Medulla oblongata (tissue), 1 donor: Measurements from ENCODE around the gene COL19A1.
"Not testable (repeated sequence)": the region's sequence is repeated elsewhere in the genome, so short reads cannot be mapped to it uniquely, and the experiment has no call there.

Source experiments
- DNase-seq: peaks from one replicate; pipeline ENCODE4 v3.0.0-alpha.2; 2015; ENCODE audit errors: extremely low spot score

COL19A1 gene

GRCh38 chr6:69866351-69866769, at the start of gene COL19A1:
COL19A1 (plus strand) TSS chr6:69866556; CDS start chr6:69879568, 13,012 bp downstream.
- DNase-seq = peak; percentile 11

GRCh38 chr6:69816569-69816968, 49.8 kb upstream of the COL19A1 start:
- peak; percentile 32 for DNase-seq

- no peak for DNase-seq
Measured at GRCh38 chr6:69817358-69817757, 49.0 kb upstream of the COL19A1 start.

GRCh38 chr6:69818223-69818930, 48.0 kb upstream of the COL19A1 start:
- no peak for DNase-seq

GRCh38 chr6:69819138-69819537, 47.2 kb upstream of the COL19A1 start:
- no peak for DNase-seq

GRCh38 chr6:69820018-69820417, 46.3 kb upstream of the COL19A1 start:
- DNase-seq = no peak

- DNase-seq = no peak
Measured at GRCh38 chr6:69820438-69820837, 45.9 kb upstream of the COL19A1 start.

GRCh38 chr6:69824355-69824754, 42.0 kb upstream of the COL19A1 start:
- not testable (repeated sequence) for DNase-seq

- DNase-seq = no peak
Measured at GRCh38 chr6:69825904-69826303, 40.5 kb upstream of the COL19A1 start.

- no peak for DNase-seq
Measured at GRCh38 chr6:69827276-69827893, 39.0 kb upstream of the COL19A1 start.

GRCh38 chr6:69832558-69832957, 33.8 kb upstream of the COL19A1 start:
- no peak for DNase-seq

GRCh38 chr6:69835414-69836179, 30.8 kb upstream of the COL19A1 start:
- peak; percentile 75 for DNase-seq

GRCh38 chr6:69841862-69842261, 24.5 kb upstream of the COL19A1 start:
- DNase-seq = no peak

- no peak for DNase-seq
Measured at GRCh38 chr6:69843189-69843588, 23.2 kb upstream of the COL19A1 start.

- DNase-seq = no peak
Measured at GRCh38 chr6:69846312-69846711, 20.0 kb upstream of the COL19A1 start.

GRCh38 chr6:69846770-69847491, 19.4 kb upstream of the COL19A1 start:
- DNase-seq = no peak

GRCh38 chr6:69847492-69847788, 18.9 kb upstream of the COL19A1 start:
- no peak for DNase-seq

GRCh38 chr6:69848552-69848951, 17.8 kb upstream of the COL19A1 start:
- DNase-seq = no peak

GRCh38 chr6:69852706-69853105, 13.7 kb upstream of the COL19A1 start:
- DNase-seq = no peak

- DNase-seq = no peak
Measured at GRCh38 chr6:69861986-69862385, 4.4 kb upstream of the COL19A1 start.

GRCh38 chr6:69863766-69864165, 2.6 kb upstream of the COL19A1 start:
- no peak for DNase-seq

GRCh38 chr6:69865126-69865525, 1.2 kb upstream of the COL19A1 start:
- DNase-seq = no peak
